OCI-LY1 (cell line): ENCODE data around the gene ARHGAP10.

ENCODE experiments used
- H2AFZ ChIP-seq: fragments of 200-600 bp; sonication (generic), shearing (Covaris generic); 2 replicates; pipeline ENCODE4 v1.6.0; 2014; ENCODE audit warnings: antibody characterized with exemption, mild to moderate bottlenecking, low read length
- H3F3A ChIP-seq: fragments of 200-600 bp; sonication (generic), shearing (Covaris generic); 2 replicates; pipeline ENCODE4 v1.6.0; 2014; ENCODE audit warnings: mild to moderate bottlenecking, antibody characterized with exemption, low read length, moderate library complexity; ENCODE audit not compliant: insufficient read depth
- H3K27ac ChIP-seq: fragments of 200-600 bp; sonication (generic); 2 replicates; pipeline ENCODE4 v1.5.1; 2014; ENCODE audit warnings: low read length, mixed run types, mild to moderate bottlenecking, low read depth; ENCODE audit not compliant: poor library complexity, severe bottlenecking
- H3K27me3 ChIP-seq: fragments of 200-600 bp; sonication (generic); 2 replicates; pipeline ENCODE4 v1.6.0; 2014; ENCODE audit warnings: antibody characterized with exemption, mild to moderate bottlenecking, low read length, moderate library complexity; ENCODE audit not compliant: insufficient read depth
- H3K36me3 ChIP-seq: fragments of 200-600 bp; sonication (generic); 2 replicates; pipeline ENCODE4 v1.6.1; 2014; ENCODE audit warnings: mild to moderate bottlenecking, antibody characterized with exemption, low read length, moderate library complexity, mixed read lengths; ENCODE audit not compliant: insufficient read depth
- H3K4me1 ChIP-seq: fragments of 200-600 bp; sonication (generic); 2 replicates; pipeline ENCODE4 v1.5.1; 2014; ENCODE audit warnings: mild to moderate bottlenecking, low read length, moderate library complexity; ENCODE audit not compliant: insufficient read depth, severe bottlenecking
- H3K4me2 ChIP-seq: fragments of 200-600 bp; sonication (generic), shearing (Covaris generic); 2 replicates; pipeline ENCODE4 v1.6.1; 2014; ENCODE audit warnings: low read length
- H3K4me3 ChIP-seq: fragments of 200-600 bp; sonication (generic); 2 replicates; pipeline ENCODE4 v1.5.1; 2014; ENCODE audit warnings: low read length, low read depth, mild to moderate bottlenecking, mixed read lengths; ENCODE audit not compliant: poor library complexity, severe bottlenecking
- H3K79me2 ChIP-seq: fragments of 200-600 bp; shearing (Covaris generic); 2 replicates; pipeline ENCODE4 v1.6.1; 2016; ENCODE audit warnings: mixed run types, low read length, mixed read lengths; ENCODE audit not compliant: insufficient read depth
- H3K9ac ChIP-seq: fragments of 200-600 bp; sonication (generic), shearing (Covaris generic); 2 replicates; pipeline ENCODE4 v1.6.1; 2014; ENCODE audit warnings: mild to moderate bottlenecking, low read length, mixed read lengths
- H3K9me2 ChIP-seq: fragments of 200-600 bp; sonication (generic), shearing (Covaris generic); 2 replicates; pipeline ENCODE4 v1.6.1; 2014; ENCODE audit warnings: low read depth, mild to moderate bottlenecking, low read length, mixed read lengths
- H3K9me3 ChIP-seq: fragments of 200-600 bp; shearing (Covaris generic); 2 replicates; pipeline ENCODE4 v1.6.1; 2014; ENCODE audit warnings: low read length, mixed read lengths
- H4K20me1 ChIP-seq: fragments of 200-600 bp; sonication (generic), shearing (Covaris generic); 2 replicates; pipeline ENCODE4 v1.6.0; 2016; ENCODE audit warnings: mild to moderate bottlenecking, low read length; ENCODE audit not compliant: insufficient read depth
- EZH2 ChIP-seq: fragments of 200-600 bp; sonication (generic), shearing (Covaris generic); IDR thresholded peaks from 2 replicates; pipeline ENCODE4 v1.8.0; 2017; ENCODE audit warnings: borderline replicate concordance, mixed run types, mild to moderate bottlenecking, antibody characterized with exemption, low read length, moderate library complexity, mixed read lengths
- TF ChIP-seq, protein P1 (sequence below): fragments of 200-600 bp; sonication (generic), shearing (Covaris generic); IDR thresholded peaks from 2 replicates; pipeline ENCODE4 v1.5.1; 2017; ENCODE audit warnings: mild to moderate bottlenecking, antibody characterized with exemption, low read length, moderate library complexity, mixed read lengths

The ARHGAP10 gene

DNA sequence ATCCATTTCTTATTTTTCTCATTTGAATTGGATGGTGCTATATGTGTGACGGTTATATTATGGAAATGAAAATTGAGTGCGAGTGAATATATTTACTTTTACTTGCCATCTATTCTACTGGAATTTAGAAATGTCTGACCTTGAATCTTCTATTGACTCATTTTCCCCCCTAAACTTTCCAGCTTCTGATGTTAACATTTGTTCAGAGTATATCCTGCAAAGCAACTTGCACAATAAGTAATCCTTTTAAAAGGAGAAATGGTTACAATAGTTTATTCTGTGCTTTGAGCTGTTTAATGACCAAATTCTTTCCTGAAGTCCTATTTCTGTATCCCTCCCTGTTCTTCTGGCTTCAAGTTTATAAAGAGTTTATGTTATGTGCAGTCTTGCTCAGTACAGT lies 116.7 kb downstream of the ARHGAP10 start:
- Histone ChIP-seq H3K9me2 (no peaks in the 10 kb centered on the region), H2AFZ (no peak overlapping the region), H3K4me3 (no peak overlapping the region), H3K79me2 (no peaks in the 10 kb centered on the region), H3K27ac (no peak overlapping the region), H3K9me3 (no peaks in the 10 kb centered on the region), H3K9ac (no peak overlapping the region), H3K4me2 (no peak overlapping the region), H3K36me3 (no peaks in the 10 kb centered on the region), H4K20me1 (no peaks in the 10 kb centered on the region), H3K4me1 (no peaks in the 10 kb centered on the region), H3K27me3 (no peaks in the 10 kb centered on the region; the same call in 1 of the 2 replicates), H3F3A (no peaks in the 10 kb centered on the region)
- TF ChIP-seq EZH2: no peak
- TF ChIP-seq, protein P1, sequence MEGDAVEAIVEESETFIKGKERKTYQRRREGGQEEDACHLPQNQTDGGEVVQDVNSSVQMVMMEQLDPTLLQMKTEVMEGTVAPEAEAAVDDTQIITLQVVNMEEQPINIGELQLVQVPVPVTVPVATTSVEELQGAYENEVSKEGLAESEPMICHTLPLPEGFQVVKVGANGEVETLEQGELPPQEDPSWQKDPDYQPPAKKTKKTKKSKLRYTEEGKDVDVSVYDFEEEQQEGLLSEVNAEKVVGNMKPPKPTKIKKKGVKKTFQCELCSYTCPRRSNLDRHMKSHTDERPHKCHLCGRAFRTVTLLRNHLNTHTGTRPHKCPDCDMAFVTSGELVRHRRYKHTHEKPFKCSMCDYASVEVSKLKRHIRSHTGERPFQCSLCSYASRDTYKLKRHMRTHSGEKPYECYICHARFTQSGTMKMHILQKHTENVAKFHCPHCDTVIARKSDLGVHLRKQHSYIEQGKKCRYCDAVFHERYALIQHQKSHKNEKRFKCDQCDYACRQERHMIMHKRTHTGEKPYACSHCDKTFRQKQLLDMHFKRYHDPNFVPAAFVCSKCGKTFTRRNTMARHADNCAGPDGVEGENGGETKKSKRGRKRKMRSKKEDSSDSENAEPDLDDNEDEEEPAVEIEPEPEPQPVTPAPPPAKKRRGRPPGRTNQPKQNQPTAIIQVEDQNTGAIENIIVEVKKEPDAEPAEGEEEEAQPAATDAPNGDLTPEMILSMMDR: no peak

DNA sequence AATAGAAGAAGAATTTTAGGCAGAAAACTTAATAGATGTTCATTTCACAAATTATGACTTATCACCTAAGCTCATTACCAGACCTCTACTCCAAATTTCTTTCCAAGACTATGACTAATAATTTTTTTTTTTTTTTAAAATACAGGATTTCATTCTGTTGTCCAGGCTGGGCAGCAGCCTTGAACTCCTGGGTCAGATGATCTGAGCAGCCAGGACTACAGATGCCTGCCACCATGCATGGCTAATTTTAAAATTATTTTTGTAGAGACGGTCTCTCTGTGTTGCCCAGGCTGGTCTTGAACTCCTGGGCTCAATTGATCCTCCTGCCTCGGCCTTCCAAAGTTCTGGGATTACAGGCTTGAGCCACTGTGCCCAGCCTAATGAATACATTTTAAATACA lies 119.2 kb downstream of the ARHGAP10 start:
- H3K27ac ChIP-seq: no peak overlapping the region
- TF ChIP-seq EZH2: no peak
- TF ChIP-seq, protein P1: no peak
- no peak overlapping the region for H2AFZ ChIP-seq
- no peaks in the 10 kb centered on the region for H3K4me1 ChIP-seq
- no peaks in the 10 kb centered on the region for H3K79me2 ChIP-seq
- H3K9me3 ChIP-seq: no peaks in the 10 kb centered on the region
- H3K4me2 ChIP-seq: no peak overlapping the region
- H3K4me3 ChIP-seq: no peak overlapping the region
- no peaks in the 10 kb centered on the region; the same call in 1 of the 2 replicates for H3K27me3 ChIP-seq
- H4K20me1 ChIP-seq: no peaks in the 10 kb centered on the region
- H3F3A ChIP-seq: no peaks in the 10 kb centered on the region
- H3K9me2 ChIP-seq: no peaks in the 10 kb centered on the region
- no peak overlapping the region for H3K9ac ChIP-seq
- no peaks in the 10 kb centered on the region for H3K36me3 ChIP-seq

DNA sequence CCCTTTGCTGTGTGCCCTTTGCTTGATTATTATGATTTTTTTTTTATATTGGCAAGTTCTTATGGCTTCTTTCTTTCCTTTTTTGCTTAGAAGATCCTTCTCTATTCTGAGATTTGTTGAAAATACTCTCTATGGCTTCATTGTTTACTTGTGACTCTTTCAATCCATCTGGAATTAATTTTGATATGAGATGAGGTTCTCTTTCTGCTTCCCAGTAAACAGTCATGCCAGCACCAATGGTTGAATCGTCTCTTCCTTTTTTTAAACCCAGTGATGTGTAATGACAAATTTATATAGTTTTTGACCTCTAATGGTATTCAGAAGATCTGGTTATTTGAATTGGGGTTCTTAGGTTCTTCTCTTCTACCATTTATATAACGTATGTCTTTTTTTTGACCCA lies 121.8 kb downstream of the ARHGAP10 start:
- H3K9me2 ChIP-seq: no peaks in the 10 kb centered on the region
- TF ChIP-seq, protein P1: no peak
- no peak for TF ChIP-seq EZH2
- H3K4me2 ChIP-seq: no peak overlapping the region
- no peaks in the 10 kb centered on the region for H3F3A ChIP-seq
- no peaks in the 10 kb centered on the region for H3K36me3 ChIP-seq
- no peak overlapping the region for H3K4me3 ChIP-seq
- no peak overlapping the region for H3K27ac ChIP-seq
- no peaks in the 10 kb centered on the region for H3K79me2 ChIP-seq
- no peaks in the 10 kb centered on the region for H4K20me1 ChIP-seq
- H3K27me3 ChIP-seq: no peaks in the 10 kb centered on the region; the same call in 1 of the 2 replicates
- no peaks in the 10 kb centered on the region for H3K4me1 ChIP-seq
- no peaks in the 10 kb centered on the region for H3K9me3 ChIP-seq
- no peak overlapping the region for H2AFZ ChIP-seq
- H3K9ac ChIP-seq: no peak overlapping the region
